Bronchial epithelial cell (primary cell): Measurements from ENCODE around the gene IQCE. TPM values are rescaled to one million over a fixed set of nuclear protein-coding genes. Genes with fewer than 3 reads are reported as not detected.

Experiments used
- DNase-seq: peaks from one replicate; pipeline ENCODE4 v3.0.0-alpha.2; 2010; ENCODE audit warnings: low read depth
- FAIRE-seq: peaks from 2 replicates; lab custom pipeline; 2011; peaks lifted over from hg19 to GRCh38; lab: Jason Lieb, UNC
- H3K27me3 ChIP-seq: 2 replicates; pipeline ENCODE4 v1.5.1; 2011; ENCODE audit warnings: low read length; ENCODE audit not compliant: control insufficient read depth, insufficient read depth
- H3K36me3 ChIP-seq: 2 replicates; pipeline ENCODE4 v1.5.1; 2011; ENCODE audit warnings: low read length; ENCODE audit not compliant: control insufficient read depth, insufficient read depth
- H3K4me3 ChIP-seq: 2 replicates; pipeline ENCODE4 v1.5.1; 2011; ENCODE audit warnings: mild to moderate bottlenecking, low read depth, low read length, control low read depth
- CTCF ChIP-seq: IDR thresholded peaks from 2 replicates; pipeline ENCODE4 v1.5.1; 2011; ENCODE audit warnings: mild to moderate bottlenecking, moderate library complexity, low read length, control low read depth, inconsistent platforms; ENCODE audit not compliant: insufficient read depth, severe bottlenecking
- total RNA-seq: library from RNA; depleted of rRNA; stranded (reverse); fragments of >200 nt; gene quantifications from 2 replicates; pipeline ENCODE4 v1.2.1, GENCODE V29; 2014

Gene IQCE
- total RNA-seq, 1 donor from 2014 or later: 6.3 TPM

GRCh38 chr7:2641406-2642393 is 82.9 kb downstream of the IQCE start:
- FAIRE-seq (no peak), DNase-seq (peak; percentile 53)
- TF ChIP-seq CTCF: no peak
- peaks cover 2% of the 10 kb centered on the region for H3K36me3 ChIP-seq
- no peaks in the 10 kb centered on the region for H3K27me3 ChIP-seq
- H3K4me3 ChIP-seq: no peak overlapping the region

- Histone ChIP-seq H3K4me3 (no peak overlapping the region), H3K27me3 (no peaks in the 10 kb centered on the region), H3K36me3 (peaks cover 5% of the 10 kb centered on the region)
- no peak for TF ChIP-seq CTCF
- DNase-seq (no peak), FAIRE-seq (no peak)
Measured at GRCh38 chr7:2643386-2644219, 84.8 kb downstream of the IQCE start.

- Histone ChIP-seq H3K4me3 (no peak overlapping the region), H3K27me3 (no peaks in the 10 kb centered on the region), H3K36me3 (peaks cover 5% of the 10 kb centered on the region)
- DNase-seq: no peak
- FAIRE-seq: no peak
- no peak for TF ChIP-seq CTCF
Measured at GRCh38 chr7:2644220-2644561, 85.4 kb downstream of the IQCE start.

GRCh38 chr7:2644562-2645273 is 85.9 kb downstream of the IQCE start:
- no peak for DNase-seq
- Histone ChIP-seq H3K27me3 (no peaks in the 10 kb centered on the region), H3K4me3 (no peak overlapping the region), H3K36me3 (peaks cover 8% of the 10 kb centered on the region)
- no peak for FAIRE-seq
- no peak for TF ChIP-seq CTCF

- DNase-seq: no peak
- Histone ChIP-seq H3K27me3 (no peaks in the 10 kb centered on the region), H3K36me3 (peaks cover 10% of the 10 kb centered on the region), H3K4me3 (no peak overlapping the region)
- no peak for TF ChIP-seq CTCF
- FAIRE-seq: no peak
Measured at GRCh38 chr7:2645274-2645868, 86.6 kb downstream of the IQCE start.
